GM20431 (cell line): ENCODE measurements around the gene XYLT1.

ENCODE experiments used
- in situ Hi-C: fragments of 300-500 bp; cut with MseI, MboI; formaldehyde crosslinking; loops from one replicate; pipeline ENCODE4 v1.15.0; 2020; ENCODE audit warnings: low sequenced_read_pairs; ENCODE audit not compliant: unreplicated experiment

The XYLT1 gene

DNA sequence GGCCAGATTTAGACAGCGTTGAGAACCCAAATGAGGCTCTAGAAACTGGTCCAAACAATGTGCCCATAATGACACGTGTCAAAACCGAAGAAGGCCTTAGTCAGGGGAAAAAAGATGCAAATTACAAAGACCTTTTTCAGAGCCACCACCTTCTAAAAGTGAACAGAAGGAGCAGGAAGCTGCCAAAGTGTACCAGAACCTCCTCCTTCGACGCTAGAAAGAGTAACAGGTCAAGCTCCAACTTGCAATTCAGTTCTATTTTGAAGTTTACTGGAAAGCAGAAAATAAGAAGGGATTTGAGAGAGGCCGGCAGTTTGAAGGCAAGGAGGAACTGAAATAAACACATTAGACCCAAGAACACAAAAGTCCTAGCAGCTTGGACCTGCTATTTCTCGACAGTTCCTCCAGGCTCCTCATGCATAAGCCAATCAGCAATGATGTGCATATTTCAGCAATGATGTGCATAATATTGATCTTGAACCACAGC, 61.8 kb downstream of the XYLT1 start:
- in situ Hi-C loops = no loop called here

- in situ Hi-C loops = no loop called here
Observed at GRCh38 chr16:17408296-17408695, 62.5 kb downstream of the XYLT1 start.

DNA sequence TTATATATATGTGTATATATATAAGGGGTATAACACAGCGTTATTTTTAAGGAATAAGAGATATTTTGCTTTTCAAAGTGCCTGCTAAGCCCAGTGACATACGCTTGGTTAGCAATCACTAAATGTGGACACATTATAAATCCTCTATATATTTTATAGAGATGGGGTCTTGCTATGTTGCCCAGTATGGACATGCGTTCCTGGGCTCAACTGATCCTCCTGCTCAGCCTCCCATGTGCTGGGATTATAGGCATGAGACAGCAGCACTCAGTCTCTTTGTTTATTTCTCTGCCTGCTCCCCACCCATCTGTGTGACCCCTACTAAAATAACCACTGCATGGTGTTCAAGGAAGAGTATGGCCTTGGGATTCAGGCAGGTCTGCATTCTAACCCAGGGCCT, 63.4 kb downstream of the XYLT1 start:
- in situ Hi-C loops = no loop called here

- in situ Hi-C loops = no loop called here
Observed at GRCh38 chr16:17404941-17405689, 65.6 kb downstream of the XYLT1 start.

- in situ Hi-C loops = no loop called here
Observed at GRCh38 chr16:17403859-17404545, 66.8 kb downstream of the XYLT1 start.

DNA sequence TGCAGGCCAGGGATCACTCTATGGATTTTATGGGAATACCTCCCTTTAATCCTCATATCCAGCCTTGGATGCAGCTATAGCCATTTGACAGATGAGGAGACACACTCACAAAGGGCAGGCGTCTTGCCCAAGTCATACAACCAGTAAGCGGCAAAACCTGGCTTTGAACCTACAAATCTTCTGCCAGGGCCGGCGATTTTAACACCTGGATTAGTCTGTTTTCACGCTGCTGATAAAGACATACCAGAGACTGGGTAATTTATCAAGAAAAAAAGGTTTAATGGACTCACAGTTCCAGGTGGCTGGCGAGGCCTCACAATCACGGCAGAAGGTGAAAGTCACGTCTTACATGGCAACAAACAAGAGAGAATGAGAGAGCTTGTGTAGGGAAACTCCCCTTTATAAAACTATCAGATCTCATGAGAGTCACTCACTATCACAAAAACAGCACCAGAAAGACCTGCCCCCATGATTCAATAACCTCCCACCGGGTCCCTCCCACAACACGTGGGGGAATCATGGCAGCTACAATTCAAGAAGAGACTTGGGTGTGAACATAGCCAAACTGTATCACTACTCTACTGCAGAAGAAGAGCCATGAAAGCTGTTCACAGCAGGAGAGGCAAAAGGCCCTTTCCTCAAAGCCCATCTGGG, 67.5 kb downstream of the XYLT1 start:
- in situ Hi-C loops = no loop called here

- in situ Hi-C loops = no loop called here
Observed at GRCh38 chr16:17397499-17397891, 73.3 kb downstream of the XYLT1 start.

GRCh38 chr16:17396762-17397498, 73.8 kb downstream of the XYLT1 start:
- in situ Hi-C loops = no loop called here

DNA sequence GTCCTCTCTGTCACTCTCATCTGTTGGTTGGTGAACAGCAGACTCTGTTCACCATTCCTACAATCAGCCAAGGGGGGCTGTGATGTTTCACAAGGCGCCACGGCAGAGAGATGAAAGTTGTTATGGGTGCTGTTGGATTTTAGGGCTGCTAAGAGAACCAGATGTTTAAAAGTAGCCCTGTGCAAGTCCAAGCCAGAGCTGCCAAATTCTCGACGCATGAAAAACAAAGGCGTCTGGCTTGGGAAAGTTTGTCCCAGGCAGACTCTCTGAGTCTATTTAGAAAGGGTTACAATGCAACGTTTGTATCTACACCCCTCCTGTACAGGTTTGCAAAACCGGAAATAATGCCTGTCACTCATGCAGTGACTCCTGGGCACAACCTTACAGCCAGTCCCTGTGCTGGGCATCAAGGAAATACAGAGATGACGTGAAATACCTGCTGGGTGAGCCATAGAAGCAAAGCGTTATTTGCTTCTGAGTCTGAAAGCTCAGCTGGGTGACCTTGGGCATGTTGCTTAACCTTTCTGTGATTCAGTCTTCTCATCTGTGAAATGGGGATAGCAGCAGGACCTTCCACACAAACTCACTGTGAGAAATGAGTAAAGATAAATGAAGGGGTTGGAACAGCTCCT, 74.8 kb downstream of the XYLT1 start:
- in situ Hi-C loops = no loop called here

GRCh38 chr16:17392857-17393692, 77.7 kb downstream of the XYLT1 start:
- in situ Hi-C loops = no loop called here

DNA sequence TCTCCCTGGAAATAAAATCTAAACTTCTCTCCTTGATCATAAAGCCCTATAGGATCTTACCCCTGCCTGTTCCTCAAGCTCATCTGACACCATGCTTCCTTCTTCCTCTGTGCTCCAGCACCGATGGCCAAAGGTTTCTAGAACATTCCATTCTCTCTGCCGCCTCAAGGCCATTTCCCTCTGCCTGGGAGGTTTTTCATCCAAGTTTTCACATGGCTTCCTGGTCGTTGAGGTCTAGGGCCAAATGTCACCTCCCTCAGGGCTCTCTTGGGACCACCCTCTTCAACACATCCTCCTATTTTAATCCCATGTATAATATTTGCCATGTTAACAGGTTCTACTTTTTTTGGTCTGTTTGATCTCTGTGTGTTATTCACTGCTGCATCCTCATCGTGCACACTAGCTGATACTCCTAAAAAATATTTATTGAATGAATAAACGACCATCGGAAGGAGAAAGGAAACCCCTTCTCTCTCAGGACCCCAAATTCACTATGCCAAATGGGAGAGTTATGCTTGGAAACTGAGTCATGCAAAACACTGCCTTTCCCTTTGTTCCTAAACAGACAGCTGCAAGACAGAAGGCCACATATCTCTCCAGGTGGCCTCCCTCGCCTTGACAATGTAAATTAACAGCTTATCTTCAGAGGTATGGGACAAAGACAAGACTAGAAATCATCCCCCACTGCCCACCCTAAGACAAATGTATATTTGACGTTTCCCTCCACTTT, 78.5 kb downstream of the XYLT1 start:
- in situ Hi-C loops = no loop called here

DNA sequence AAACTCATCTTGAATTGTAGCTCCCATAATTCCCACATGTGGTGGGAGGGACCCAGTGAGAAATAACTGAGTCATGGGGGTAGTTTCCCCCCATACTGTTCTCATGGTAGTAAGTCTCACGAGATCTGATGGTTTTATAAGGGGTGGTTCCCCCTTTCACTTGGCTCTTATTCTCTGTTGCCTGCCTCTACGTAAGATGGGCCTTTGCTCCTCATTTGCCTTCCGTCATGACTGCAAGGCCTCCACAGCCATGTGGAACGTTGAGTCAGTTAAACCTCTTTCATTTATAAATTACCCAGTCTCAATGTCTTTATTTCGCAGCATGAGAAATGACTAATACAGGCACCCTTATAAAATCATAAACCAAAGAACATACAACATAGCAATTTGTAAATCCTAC, 79.0 kb downstream of the XYLT1 start:
- in situ Hi-C loops = no loop called here

GRCh38 chr16:17389384-17389783, 81.4 kb downstream of the XYLT1 start:
- in situ Hi-C loops = no loop called here

GRCh38 chr16:17387256-17387655, 83.5 kb downstream of the XYLT1 start:
- in situ Hi-C loops = no loop called here

DNA sequence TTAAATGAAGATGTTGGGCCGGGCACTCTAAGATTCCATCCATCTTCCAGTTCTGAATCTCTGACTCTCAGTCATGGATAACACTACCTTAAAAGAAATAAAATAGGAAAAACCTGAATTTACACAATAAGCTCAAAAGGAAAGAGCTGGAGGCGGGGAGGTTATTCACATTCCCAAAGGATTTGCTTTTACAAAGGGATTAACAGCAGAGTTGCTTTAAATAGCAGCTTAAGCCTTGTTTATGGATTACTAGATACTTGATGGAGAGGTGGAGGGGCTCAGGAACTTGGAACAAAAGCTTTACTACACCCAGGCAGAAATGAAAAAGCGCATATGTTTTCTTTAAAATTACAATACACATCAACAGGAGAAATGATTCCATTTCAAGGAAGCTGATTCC, 84.5 kb downstream of the XYLT1 start:
- in situ Hi-C loops = no loop called here

DNA sequence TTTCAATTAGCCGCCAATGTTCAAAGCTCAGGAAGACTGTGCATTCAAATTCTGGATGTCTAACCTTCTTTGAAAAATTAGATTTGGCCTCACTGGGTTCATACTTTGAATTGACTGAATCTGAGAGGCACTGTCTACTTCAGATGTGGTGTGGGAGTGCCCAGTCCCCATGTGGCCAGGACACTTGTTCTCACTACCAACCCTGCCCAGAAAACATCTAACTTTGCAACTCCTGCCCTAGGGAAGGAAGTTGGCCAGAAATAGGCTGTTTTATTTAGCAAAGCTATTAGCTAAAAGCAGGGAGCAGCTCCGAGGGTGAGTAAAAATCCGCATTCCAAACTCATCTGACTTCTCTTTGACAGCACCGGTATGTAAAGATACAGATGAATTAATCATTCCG, 86.3 kb downstream of the XYLT1 start:
- in situ Hi-C loops = no loop called here

- in situ Hi-C loops = no loop called here
Observed at GRCh38 chr16:17382949-17383863, 87.6 kb downstream of the XYLT1 start.

DNA sequence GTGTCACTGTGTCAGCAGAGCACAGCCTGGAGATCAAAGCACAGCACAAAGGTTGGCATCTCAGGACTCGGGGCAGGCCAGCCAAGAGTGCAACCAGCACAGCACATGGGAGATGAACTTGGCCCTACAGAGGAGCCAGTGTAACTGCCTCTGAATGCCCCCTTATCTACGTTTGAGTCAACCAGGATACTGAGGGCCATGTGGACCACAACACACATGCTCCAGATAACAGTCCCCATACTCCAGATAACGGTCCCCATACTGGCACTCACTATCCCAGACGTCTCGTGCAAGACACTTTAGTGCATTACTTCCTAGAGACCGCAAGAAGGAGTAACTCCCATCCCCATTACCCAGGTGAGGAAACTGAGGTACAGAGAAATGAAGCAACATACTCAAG, 88.2 kb downstream of the XYLT1 start:
- in situ Hi-C loops = no loop called here
